ENCODE data around the gene CMTM5.
A peak's percentile ranks its signal among the peaks of the same experiment; 100 is the strongest.
"Not testable (repeated sequence)": the region's sequence is repeated elsewhere in the genome, so short reads cannot be mapped to it uniquely, and the experiment has no call there.

Gene CMTM5

GRCh38 chr14:23379366-23380196 is 2.7 kb downstream of the CMTM5 start:
- DNase-seq = peak; percentile 69

- no peak for DNase-seq
Observed at GRCh38 chr14:23380197-23380914, 3.5 kb downstream of the CMTM5 start.

GRCh38 chr14:23380976-23381375 is 4.1 kb downstream of the CMTM5 start:
- DNase-seq = no peak

- no peak for DNase-seq
Observed at GRCh38 chr14:23381871-23382270, 5.0 kb downstream of the CMTM5 start.

- no peak for DNase-seq
Observed at GRCh38 chr14:23382276-23382675, 5.4 kb downstream of the CMTM5 start.

GRCh38 chr14:23382731-23383440 is 6.0 kb downstream of the CMTM5 start:
- no peak for DNase-seq

GRCh38 chr14:23384364-23385080 is 7.7 kb downstream of the CMTM5 start:
- DNase-seq = no peak

- DNase-seq = no peak
Observed at GRCh38 chr14:23385244-23385641, 8.4 kb downstream of the CMTM5 start.

GRCh38 chr14:23385642-23386265 is 8.9 kb downstream of the CMTM5 start:
- DNase-seq = no peak

- not testable (repeated sequence) for DNase-seq
Observed at GRCh38 chr14:23386266-23386657, 9.4 kb downstream of the CMTM5 start.

- no peak for DNase-seq
Observed at GRCh38 chr14:23386999-23387398, 10.2 kb downstream of the CMTM5 start.

GRCh38 chr14:23387916-23388882 is 11.4 kb downstream of the CMTM5 start:
- no peak for DNase-seq

GRCh38 chr14:23388996-23389395 is 12.2 kb downstream of the CMTM5 start:
- no peak for DNase-seq

- DNase-seq = no peak
Observed at GRCh38 chr14:23389396-23389795, 12.6 kb downstream of the CMTM5 start.

- DNase-seq = not testable (repeated sequence)
Observed at GRCh38 chr14:23389871-23390270, 13.0 kb downstream of the CMTM5 start.

- no peak for DNase-seq
Observed at GRCh38 chr14:23392613-23393012, 15.8 kb downstream of the CMTM5 start.

- no peak for DNase-seq
Observed at GRCh38 chr14:23396126-23396525, 19.3 kb downstream of the CMTM5 start.

GRCh38 chr14:23396781-23397407 is 20.0 kb downstream of the CMTM5 start:
- DNase-seq = no peak

GRCh38 chr14:23398348-23398747 is 21.5 kb downstream of the CMTM5 start:
- no peak for DNase-seq

- DNase-seq = no peak
Observed at GRCh38 chr14:23399136-23399535, 22.3 kb downstream of the CMTM5 start.

- DNase-seq = no peak
Observed at GRCh38 chr14:23399591-23399990, 22.7 kb downstream of the CMTM5 start.
